Measurements from ENCODE around the gene RGS5.
"Not testable (repeated sequence)": the region's sequence is repeated elsewhere in the genome, so short reads cannot be mapped to it uniquely, and the experiment has no call there.

The RGS5 gene

GRCh38 chr1:163202833-163203451 lies at the start of gene RGS5:
Gene RGS5, minus strand, starts transcription at chr1:163202916. Its CDS starts 81 bp downstream, at chr1:163202835.
- DNase-seq, result no peak

GRCh38 chr1:163250382-163250974 lies 47.8 kb upstream of the RGS5 start:
- DNase-seq, result no peak

- no peak for DNase-seq
These were observed 45.3 kb upstream of the RGS5 start for GRCh38 chr1:163248064-163248463.

GRCh38 chr1:163244648-163245047 lies 41.9 kb upstream of the RGS5 start:
- DNase-seq, result not testable (repeated sequence)

- DNase-seq, result no peak
These were observed 39.0 kb upstream of the RGS5 start for GRCh38 chr1:163241746-163242145.

GRCh38 chr1:163240705-163241104 lies 38.0 kb upstream of the RGS5 start:
- DNase-seq, result no peak

- not testable (repeated sequence) for DNase-seq
These were observed 30.9 kb upstream of the RGS5 start for GRCh38 chr1:163233643-163234042.

GRCh38 chr1:163231385-163231784 lies 28.7 kb upstream of the RGS5 start:
- DNase-seq, result no peak

GRCh38 chr1:163230827-163231226 lies 28.1 kb upstream of the RGS5 start:
- no peak for DNase-seq

GRCh38 chr1:163228271-163228670 lies 25.6 kb upstream of the RGS5 start:
- not testable (repeated sequence) for DNase-seq

GRCh38 chr1:163227126-163227525 lies 24.4 kb upstream of the RGS5 start:
- no peak for DNase-seq

GRCh38 chr1:163213626-163214025 lies 10.9 kb upstream of the RGS5 start:
- no peak for DNase-seq

- no peak for DNase-seq
These were observed 9.0 kb upstream of the RGS5 start for GRCh38 chr1:163211667-163212066.

GRCh38 chr1:163205513-163205912 lies 2.8 kb upstream of the RGS5 start:
- DNase-seq, result no peak

- no peak for DNase-seq
These were observed 845 bp upstream of the RGS5 start for GRCh38 chr1:163203561-163203960.

- DNase-seq, result no peak
These were observed 810 bp downstream of the RGS5 start for GRCh38 chr1:163201906-163202305.

- DNase-seq, result no peak
These were observed 5.7 kb downstream of the RGS5 start for GRCh38 chr1:163197022-163197421.

GRCh38 chr1:163196449-163196787 lies 6.3 kb downstream of the RGS5 start:
- no peak for DNase-seq

- no peak for DNase-seq
These were observed 6.8 kb downstream of the RGS5 start for GRCh38 chr1:163195728-163196448.

GRCh38 chr1:163191301-163191700 lies 11.4 kb downstream of the RGS5 start:
- no peak for DNase-seq

GRCh38 chr1:163188947-163189346 lies 13.8 kb downstream of the RGS5 start:
- DNase-seq, result no peak

GRCh38 chr1:163187849-163188248 lies 14.9 kb downstream of the RGS5 start:
- no peak for DNase-seq

GRCh38 chr1:163186862-163187261 lies 15.9 kb downstream of the RGS5 start:
- DNase-seq, result no peak

- no peak for DNase-seq
These were observed 20.3 kb downstream of the RGS5 start for GRCh38 chr1:163182330-163182949.

Measured in activated CD4-positive, alpha-beta T cell treated with anti-CD3 and anti-CD28 coated beads, Interleukin-2, amount 50 U/mL, for 48 hours (primary cell).